H1 (cell line): Measurements from ENCODE around the gene NECTIN3. TPM values are rescaled to one million over a fixed set of nuclear protein-coding genes. Genes with fewer than 3 reads are reported as not detected.

Experiments
- ASH2L ChIP-seq: fragments of 200-600, 300-600 bp; sonication (generic); IDR thresholded peaks from one replicate; pipeline ENCODE4 v1.7.1; 2017; ENCODE audit warnings: low read length
- EZH2 ChIP-seq: fragments of 200-600 bp; sonication (generic); IDR thresholded peaks from 2 replicates; pipeline ENCODE4 v1.7.1; 2012; ENCODE audit warnings: low read depth, mild to moderate bottlenecking, moderate library complexity, low read length, inconsistent platforms; ENCODE audit not compliant: severe bottlenecking
- POLR2A ChIP-seq, 2 experiments: IDR thresholded peaks; 1 replicate in 1 of 2; 2 replicates in 1 of 2; pipeline ENCODE4 v1.6.1; 2011; ENCODE audit warnings: low read depth in 2 of 2, low read length in 2 of 2, mild to moderate bottlenecking in 2 of 2; ENCODE audit errors: control extremely low read depth in 1 of 2
- SAP30 ChIP-seq: fragments of 300-600 bp; sonication (generic); IDR thresholded peaks from 2 replicates; pipeline ENCODE4 v1.7.1; 2012; ENCODE audit warnings: low read length, moderate library complexity, mild to moderate bottlenecking, inconsistent platforms; ENCODE audit not compliant: insufficient read depth, insufficient replicate concordance
- SUZ12 ChIP-seq: fragments of 200-600 bp; sonication (generic); IDR thresholded peaks from 2 replicates; pipeline ENCODE4 v1.6.1; 2012; ENCODE audit warnings: mild to moderate bottlenecking, inconsistent platforms, low read length, moderate library complexity, mixed read lengths
- TEAD4 ChIP-seq: IDR thresholded peaks from 2 replicates; pipeline ENCODE4 v1.6.1; 2012; ENCODE audit warnings: low read depth, low read length, inconsistent platforms, mixed read lengths
- polyA plus RNA-seq, 7 experiments: library from polyadenylated mRNA; depleted of rRNA in 3 of 7; stranded (reverse) in 5 of 7; unstranded in 2 of 7; fragments of >200 nt in 5 of 7; fragments of 200-250 nt in 2 of 7; gene quantifications; 1 replicate in 5 of 7; 2 replicates in 1 of 7; 4 replicates in 1 of 7; pipeline versions ENCODE4 v1.2.1 to v1.2.3, GENCODE V29; 2011 to 2013; ENCODE audit warnings: missing spikeins in 2 of 7, mixed read lengths in 2 of 7
- total RNA-seq: library from RNA; stranded (reverse); fragmentation: NEBNext Ultra II Directional; extraction: Animal tissue kit (Norgen Biotek cat#: 25700); gene quantifications from 2 replicates; pipeline ENCODE4 v1.2.1, GENCODE V29; 2021
- TF ChIP-seq, protein P1 (sequence below): IDR thresholded peaks from 2 replicates; pipeline ENCODE4 v1.6.1; 2012; ENCODE audit warnings: inconsistent platforms
- TF ChIP-seq, protein P2 (sequence below): IDR thresholded peaks from 2 replicates; pipeline ENCODE4 v1.6.1; 2012; ENCODE audit warnings: low read length, inconsistent platforms
- TF ChIP-seq, protein P3 (sequence below): IDR thresholded peaks from 2 replicates; pipeline ENCODE4 v1.6.1; 2012; ENCODE audit warnings: inconsistent platforms

Gene NECTIN3
- total and polyA plus RNA-seq, 2 of the 8 experiments (the other 6 are each of a cell fraction or from before 2014, with no cell fraction given), result 13.6 to 50.6 TPM

- TF ChIP-seq, protein P1, sequence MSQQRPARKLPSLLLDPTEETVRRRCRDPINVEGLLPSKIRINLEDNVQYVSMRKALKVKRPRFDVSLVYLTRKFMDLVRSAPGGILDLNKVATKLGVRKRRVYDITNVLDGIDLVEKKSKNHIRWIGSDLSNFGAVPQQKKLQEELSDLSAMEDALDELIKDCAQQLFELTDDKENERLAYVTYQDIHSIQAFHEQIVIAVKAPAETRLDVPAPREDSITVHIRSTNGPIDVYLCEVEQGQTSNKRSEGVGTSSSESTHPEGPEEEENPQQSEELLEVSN, result peak; percentile 83
- TF ChIP-seq, protein P2, sequence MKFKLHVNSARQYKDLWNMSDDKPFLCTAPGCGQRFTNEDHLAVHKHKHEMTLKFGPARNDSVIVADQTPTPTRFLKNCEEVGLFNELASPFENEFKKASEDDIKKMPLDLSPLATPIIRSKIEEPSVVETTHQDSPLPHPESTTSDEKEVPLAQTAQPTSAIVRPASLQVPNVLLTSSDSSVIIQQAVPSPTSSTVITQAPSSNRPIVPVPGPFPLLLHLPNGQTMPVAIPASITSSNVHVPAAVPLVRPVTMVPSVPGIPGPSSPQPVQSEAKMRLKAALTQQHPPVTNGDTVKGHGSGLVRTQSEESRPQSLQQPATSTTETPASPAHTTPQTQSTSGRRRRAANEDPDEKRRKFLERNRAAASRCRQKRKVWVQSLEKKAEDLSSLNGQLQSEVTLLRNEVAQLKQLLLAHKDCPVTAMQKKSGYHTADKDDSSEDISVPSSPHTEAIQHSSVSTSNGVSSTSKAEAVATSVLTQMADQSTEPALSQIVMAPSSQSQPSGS, result no peak
- TF ChIP-seq SAP30 (peak; percentile 49), ASH2L (peak; percentile 75), POLR2A (IDR thresholded peaks at IDR 0.05; ENCODE audit: control extremely low read depth in 1 of 2, low read depth in 2 of 2, low read length in 2 of 2) (peak in 1 of 2 experiments; percentile 41; a peak in 1 of 3 replicates), EZH2 (peak; percentile 30), TEAD4 (no peak), SUZ12 (peak; percentile 41; the same call in 1 of the 2 replicates)
- TF ChIP-seq, protein P3, sequence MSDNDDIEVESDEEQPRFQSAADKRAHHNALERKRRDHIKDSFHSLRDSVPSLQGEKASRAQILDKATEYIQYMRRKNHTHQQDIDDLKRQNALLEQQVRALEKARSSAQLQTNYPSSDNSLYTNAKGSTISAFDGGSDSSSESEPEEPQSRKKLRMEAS, result peak; percentile 27; the same call in 1 of the 2 replicates
Measured at GRCh38 chr3:111072031-111072921, 660 bp downstream of the NECTIN3 start (continued).
